CD4-positive, alpha-beta T cell treated with Interleukin-6 for 4 hours (primary cell): ENCODE data around the gene SMG9.
"Not testable (repeated sequence)": the region's sequence is repeated elsewhere in the genome, so short reads cannot be mapped to it uniquely, and the experiment has no call there.

Source experiments
- DNase-seq: peaks from one replicate; pipeline ENCODE4 v3.0.0-alpha.2; 2020; ENCODE audit warnings: mixed read lengths

SMG9 gene

DNA sequence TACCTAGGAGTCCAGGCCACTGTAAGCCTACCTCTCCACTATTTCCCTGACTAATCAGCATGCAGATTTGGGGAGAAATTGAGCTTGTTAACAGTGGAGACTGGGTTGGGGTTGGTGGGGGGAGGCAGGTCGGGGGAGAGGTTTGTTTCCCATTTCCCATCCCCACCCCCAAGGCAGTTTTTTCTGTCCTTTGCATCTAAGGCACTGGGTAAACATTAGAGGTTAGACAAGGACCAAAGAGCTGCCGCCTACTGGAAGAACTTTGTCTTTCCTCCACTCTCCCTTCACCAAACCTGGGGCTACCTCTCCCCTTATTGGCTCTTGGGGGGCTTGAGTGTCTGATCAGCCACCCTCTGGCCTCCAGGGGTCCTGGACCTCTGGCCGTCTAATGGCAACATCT, 25.1 kb upstream of the SMG9 start:
- DNase-seq: peak; percentile 46

GRCh38 chr19:43779147-43779819, 24.5 kb upstream of the SMG9 start:
- DNase-seq: no peak

- DNase-seq: no peak
These were observed 23.9 kb upstream of the SMG9 start for GRCh38 chr19:43778651-43779050.

- DNase-seq: peak; percentile 73
These were observed 22.5 kb upstream of the SMG9 start for GRCh38 chr19:43777163-43777695.

DNA sequence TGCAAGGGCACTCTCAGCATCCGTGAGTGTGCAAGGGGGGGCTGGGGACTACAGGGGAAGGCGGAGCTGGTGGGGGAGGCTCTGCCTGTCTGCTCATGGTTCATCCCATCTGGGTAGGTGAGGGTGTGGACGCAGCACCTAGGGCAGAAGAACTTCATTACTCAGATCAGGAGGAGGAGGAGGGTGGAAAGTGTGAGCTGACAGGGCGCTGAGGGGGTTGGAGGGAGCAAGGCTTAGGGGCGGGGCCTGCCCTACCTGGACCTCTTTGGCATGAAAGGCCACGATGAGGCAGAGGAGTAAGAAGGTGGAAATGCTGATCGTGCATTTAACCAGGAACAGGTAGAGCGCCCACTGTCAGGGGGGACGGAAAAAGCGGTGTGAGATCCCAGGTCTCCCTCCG, 21.5 kb upstream of the SMG9 start:
- DNase-seq: peak; percentile 52

- no peak for DNase-seq
These were observed 20.6 kb upstream of the SMG9 start for GRCh38 chr19:43775299-43775890.

DNA sequence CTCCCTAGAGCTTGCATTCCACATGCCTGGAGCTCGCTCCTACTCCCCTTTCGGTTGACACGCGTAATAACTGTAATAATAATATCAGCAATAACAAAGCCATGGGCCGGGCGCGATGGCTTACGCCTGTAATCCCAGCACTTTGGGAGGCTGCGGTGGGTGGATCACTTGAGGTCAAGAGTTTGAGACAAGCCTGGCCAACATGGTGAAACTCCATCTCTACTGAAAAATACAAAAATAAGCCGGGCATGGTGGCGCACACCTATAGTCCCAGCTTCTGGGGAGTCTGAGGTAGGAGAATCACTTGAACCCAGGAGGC, 20.1 kb upstream of the SMG9 start:
- DNase-seq: not testable (repeated sequence)

DNA sequence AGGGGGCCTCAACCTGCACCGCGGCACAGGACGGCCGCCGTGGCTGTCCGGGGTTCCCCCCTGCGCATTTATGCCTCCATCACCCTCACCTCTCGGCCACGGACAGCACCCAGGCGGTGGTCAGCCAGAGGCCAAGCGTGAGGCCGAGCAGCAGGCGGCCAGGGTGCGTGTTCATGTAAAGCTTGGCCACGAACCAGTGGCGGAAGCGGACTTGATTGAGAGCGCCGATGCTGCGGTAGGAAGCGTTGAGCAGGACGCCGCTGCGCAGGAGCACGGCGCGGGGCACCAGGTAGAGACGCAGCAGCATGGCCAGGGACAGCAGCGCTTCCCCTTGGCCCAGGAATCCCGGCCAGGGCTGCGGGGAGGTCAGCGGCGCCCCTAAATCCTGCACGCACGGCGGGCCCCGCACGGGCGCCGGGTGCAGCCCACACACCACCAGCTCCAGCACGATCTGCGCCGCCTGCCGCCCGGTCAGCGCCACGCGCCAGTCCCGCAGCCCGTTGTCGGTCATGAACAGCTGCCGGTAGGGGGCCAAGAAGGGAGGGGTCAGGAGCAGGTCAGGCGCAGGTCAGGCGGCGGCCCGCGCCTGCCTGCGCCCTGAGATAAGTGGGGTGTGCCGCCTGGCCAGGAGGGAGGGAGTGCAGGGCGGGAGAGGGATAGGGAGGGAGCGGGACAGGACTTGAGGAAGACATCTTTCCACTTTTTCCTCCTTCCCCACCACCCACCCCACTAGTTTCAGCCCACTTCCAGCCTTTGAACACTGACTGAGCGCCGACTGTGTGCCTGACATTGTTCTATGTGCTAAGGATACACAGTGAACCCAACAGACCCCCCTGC, 19.6 kb upstream of the SMG9 start:
- no peak for DNase-seq

GRCh38 chr19:43773725-43774102, 19.0 kb upstream of the SMG9 start:
- DNase-seq: no peak

DNA sequence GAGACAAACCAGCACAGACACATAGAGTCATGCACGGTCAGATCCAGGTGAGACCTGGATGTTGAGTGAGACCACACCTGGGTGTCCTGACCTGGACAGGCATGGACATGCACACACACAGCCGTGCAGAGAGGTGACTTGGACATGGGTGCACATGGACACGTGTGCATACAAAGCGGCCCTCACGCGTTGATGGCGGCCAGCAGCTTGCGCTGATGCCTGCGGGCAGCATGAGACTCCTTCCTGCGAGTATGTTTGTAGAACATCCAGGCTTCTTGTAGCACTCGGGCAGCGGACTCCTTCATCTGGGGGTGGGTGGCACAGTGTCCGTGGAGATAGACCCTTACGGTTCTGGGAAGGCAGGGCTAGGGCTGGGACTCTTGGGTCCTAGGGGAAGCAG, 14.5 kb upstream of the SMG9 start:
- DNase-seq: no peak

- DNase-seq: no peak
These were observed 13.7 kb upstream of the SMG9 start for GRCh38 chr19:43768273-43769050.

DNA sequence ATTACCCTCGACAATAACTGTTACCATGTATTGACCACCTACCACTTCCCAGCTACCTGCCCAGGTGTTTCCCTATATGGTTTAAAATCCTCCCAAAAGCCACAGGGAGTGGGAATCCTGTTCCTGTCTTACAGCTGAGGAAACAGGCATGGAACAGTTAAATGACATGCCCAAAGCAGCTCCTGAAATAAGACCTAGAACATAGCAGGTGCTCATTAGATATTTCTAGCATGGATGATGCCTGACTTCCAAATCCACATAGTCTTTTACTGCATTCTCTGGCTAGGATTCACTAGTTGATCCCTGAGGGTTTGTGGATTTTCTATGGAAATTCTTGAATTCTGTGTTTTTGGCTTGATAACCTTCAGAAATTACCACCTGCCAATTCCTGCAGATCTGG, 13.1 kb upstream of the SMG9 start:
- DNase-seq: no peak

DNA sequence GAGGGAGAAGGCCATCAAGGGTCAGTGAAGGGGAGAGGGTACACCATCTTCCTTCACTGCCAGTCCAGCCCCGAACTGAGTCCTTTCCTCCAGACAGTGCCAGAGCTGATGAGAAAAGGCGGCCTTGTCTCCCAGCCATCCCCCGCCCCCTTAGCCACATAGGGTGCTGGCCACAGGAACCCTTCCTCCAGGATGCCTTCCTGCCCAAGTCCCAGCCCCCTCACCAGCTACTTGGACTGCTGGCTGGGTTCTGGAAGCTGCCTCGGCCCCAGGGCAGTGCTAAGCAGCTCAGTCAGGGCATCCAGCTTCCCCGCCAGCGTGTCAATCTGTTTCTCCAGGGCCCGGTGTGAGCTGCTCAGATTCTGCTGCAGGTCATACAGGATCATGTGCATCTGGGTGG, 12.6 kb upstream of the SMG9 start:
- no peak for DNase-seq

- DNase-seq: no peak
These were observed 11.9 kb upstream of the SMG9 start for GRCh38 chr19:43766755-43767043.

- peak; percentile 83 for DNase-seq
These were observed 10.5 kb upstream of the SMG9 start for GRCh38 chr19:43765109-43765876.

DNA sequence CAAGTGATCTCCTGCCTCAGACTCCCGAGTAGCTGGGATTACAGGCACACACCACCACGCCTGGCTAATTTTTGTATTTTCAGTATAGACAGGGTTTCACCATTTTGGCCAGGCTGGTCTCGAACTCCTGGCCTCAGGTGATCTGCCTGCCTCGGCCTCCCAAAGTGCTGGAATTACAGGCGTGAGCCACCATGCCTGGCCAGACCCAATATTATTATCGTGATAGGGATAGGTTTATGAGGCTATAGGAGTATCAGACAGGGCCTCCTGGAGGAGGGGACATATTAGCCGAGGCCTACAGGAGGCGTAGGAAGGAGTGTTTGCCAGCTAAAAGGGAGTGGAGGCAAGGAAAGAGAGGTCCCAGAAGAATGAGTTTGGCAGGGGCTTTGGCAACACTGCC, 9.9 kb upstream of the SMG9 start:
- not testable (repeated sequence) for DNase-seq

DNA sequence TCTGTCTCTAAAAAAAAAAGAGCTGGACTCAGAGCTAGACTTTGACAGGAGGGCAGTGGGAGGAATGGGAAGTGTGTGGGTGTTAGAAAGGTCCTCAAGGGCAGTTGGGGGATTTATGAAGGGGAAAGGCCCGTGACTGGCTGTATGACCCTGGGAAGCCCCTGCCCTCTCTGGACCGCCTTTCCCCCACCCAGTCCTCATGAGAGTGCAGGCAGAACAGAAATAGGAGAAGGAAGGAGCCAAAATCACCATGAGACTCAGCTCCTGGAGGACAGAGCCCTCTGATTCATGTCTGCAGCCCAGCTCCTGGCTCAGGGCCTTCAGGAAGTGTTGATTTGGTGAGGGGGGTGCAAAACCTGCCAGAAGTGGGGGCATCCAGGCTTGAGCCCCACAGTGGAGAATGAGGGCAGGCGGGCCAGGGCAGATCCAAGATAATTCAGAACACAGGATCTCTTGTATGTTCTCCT, 8.7 kb upstream of the SMG9 start:
- DNase-seq: no peak

DNA sequence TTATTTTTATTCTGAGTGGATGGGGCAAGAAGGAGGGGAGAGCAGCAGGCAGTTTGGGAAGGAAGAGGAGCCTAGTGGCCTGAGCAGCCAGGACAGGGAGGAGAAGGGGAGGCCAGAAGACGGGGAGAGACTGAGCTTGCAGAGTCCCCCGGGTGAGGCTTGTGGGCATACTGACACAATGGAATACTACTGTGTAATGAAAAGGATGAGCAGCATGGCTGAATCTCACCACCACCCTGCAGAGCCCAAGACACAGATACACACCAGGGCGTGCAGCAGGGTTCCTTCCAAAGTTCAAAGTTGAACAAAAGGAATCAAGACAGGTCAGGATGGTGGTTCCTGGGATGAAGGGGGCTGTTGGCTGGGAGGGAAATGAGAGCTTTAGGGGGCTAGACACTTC, 8.1 kb upstream of the SMG9 start:
- DNase-seq: no peak

DNA sequence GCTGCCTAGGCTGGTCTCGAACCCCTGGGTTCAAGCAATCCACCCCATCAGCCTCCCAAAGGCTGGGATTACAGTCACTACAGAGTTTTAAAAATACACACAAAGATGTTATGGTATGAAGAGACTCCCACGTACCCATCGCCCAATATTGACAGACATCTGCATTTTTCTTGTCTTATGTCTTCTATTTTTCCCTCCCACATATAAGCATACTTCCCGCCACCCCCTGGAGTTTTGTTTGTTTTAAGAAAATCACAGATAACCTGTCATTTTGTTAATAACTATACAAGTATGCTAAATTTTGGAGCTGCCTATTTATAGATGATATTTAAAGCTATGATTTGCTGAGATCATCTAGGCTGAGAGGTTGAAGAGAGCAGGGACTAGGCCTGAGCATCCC, 6.2 kb upstream of the SMG9 start:
- DNase-seq: no peak

GRCh38 chr19:43759515-43759914, 4.8 kb upstream of the SMG9 start:
- no peak for DNase-seq

DNA sequence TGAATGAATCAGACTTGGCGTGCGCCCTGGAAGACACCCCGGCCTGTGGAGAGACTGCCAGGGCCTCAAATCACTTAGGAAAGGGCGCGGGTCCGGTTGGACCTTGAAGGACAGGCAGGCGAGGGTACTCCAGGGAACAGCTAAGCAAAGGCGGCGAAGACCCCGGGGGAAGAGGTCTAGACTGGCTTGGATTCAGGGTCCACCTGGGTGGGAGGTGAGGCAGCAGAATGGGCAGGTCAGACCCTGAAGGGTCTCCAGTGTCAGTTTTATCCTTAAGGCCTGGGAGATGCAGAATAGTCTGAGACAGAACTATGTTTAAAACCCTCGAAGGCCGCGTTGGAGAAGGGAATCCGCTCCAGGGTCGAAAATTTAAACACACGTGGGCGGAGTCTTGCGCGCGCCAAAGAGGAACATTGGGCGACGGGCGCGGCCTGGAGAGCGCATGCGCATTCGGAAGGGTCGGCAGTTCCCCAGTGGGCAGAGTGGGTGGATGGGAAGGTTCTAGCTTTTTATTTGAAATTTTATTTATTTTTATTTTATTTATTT, 567 bp upstream of the SMG9 start:
- peak; percentile 83 for DNase-seq

- DNase-seq: no peak
These were observed 584 bp downstream of the SMG9 start for GRCh38 chr19:43754253-43754502.
